Measurements from ENCODE around the gene AK8. TPM values are rescaled to one million over a fixed set of nuclear protein-coding genes. Genes with fewer than 3 reads are reported as not detected.

Gene AK8
- total RNA-seq, 6 experiments from 2014 or later, result 0.07 to 0.24 (median 0.12) TPM; not detected in 1

DNA sequence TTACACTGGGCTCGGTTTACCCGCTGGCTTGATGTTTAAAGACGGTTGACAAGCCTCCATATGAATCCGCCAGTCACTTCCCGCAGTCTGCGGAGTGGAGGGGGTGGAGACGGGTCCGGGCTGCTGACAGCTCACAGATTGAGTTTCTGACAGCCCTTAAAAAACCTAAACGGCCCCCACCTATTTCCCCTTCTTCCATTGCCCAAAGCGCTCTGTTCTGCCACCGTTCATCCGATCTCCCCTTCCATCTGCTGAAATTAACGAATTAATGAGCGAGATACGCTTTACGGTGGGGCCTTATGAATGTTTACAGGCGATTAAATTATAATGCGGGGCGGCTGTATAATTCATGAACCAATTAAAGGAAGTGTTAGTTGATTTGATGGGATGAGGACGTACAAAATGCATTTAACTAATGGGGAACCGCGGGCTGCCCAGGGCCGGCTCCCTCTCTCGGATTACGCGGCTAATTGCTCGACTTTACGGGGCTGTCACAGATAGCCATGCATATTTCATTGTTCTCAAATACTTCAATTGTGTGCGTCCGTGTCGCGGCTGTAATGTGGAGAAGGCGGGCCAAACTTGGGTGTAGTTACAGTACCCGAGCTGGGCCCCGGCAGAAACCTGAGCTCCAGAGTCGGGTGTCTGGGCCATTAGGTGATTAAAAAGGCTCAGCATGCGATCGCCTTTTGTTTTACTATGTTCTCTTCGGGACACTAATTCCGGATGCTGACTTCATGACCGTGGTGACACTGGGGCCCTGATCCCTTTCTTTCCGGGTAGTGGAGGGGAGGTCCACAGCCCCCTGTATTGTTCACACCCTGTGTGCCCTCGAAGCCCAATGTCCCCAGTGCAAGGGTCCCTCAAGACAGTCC lies 133.0 kb downstream of the AK8 start:
- H3K4me3 Mint-ChIP-seq, result no peak overlapping the region
- TF ChIP-seq, protein P1, sequence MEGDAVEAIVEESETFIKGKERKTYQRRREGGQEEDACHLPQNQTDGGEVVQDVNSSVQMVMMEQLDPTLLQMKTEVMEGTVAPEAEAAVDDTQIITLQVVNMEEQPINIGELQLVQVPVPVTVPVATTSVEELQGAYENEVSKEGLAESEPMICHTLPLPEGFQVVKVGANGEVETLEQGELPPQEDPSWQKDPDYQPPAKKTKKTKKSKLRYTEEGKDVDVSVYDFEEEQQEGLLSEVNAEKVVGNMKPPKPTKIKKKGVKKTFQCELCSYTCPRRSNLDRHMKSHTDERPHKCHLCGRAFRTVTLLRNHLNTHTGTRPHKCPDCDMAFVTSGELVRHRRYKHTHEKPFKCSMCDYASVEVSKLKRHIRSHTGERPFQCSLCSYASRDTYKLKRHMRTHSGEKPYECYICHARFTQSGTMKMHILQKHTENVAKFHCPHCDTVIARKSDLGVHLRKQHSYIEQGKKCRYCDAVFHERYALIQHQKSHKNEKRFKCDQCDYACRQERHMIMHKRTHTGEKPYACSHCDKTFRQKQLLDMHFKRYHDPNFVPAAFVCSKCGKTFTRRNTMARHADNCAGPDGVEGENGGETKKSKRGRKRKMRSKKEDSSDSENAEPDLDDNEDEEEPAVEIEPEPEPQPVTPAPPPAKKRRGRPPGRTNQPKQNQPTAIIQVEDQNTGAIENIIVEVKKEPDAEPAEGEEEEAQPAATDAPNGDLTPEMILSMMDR (IDR thresholded peaks at IDR 0.05), result no peak
- H3K36me3 Mint-ChIP-seq (ENCODE audit: low read depth), result no peaks in the 10 kb centered on the region
- peaks cover 60% of the 10 kb centered on the region for H3K27me3 Mint-ChIP-seq (ENCODE audit: insufficient read depth)
- no peaks in the 10 kb centered on the region for H3K9me3 Mint-ChIP-seq
- no peaks in the 10 kb centered on the region for H3K4me1 Mint-ChIP-seq (ENCODE audit: low read depth)
- no peak overlapping the region for H3K27ac Mint-ChIP-seq
- DNase-seq, result no peak

DNA sequence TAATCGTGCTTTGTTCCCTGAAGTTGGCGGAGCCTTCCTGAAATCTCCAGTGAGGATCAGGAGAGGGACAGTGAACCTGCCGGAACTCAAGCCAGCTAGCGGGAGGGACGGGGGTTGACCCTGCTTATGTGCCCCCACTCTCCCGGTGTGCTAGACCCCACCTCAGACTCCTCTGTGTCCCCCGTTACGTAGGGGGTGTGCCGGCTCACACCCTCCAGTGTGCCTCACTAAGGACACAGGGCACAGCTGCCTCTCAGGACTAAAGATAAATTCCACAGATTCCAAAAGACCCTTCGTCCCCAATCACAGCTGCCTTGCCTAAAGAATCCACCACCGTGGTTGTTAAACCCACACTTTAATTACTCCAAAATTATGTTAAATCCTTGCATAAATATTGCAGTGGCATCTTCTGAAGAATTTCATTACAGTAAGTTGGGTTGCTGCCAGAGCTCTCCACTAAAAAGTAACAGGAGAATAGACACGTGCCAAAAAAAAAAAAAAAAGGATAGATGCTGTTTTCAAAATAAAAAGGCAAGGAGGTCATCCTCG lies 134.1 kb downstream of the AK8 start:
- DNase-seq, result no peak
- TF ChIP-seq, protein P1 (IDR thresholded peaks at IDR 0.05), result no peak
- no peak overlapping the region for H3K27ac Mint-ChIP-seq
- H3K4me1 Mint-ChIP-seq (ENCODE audit: low read depth), result no peaks in the 10 kb centered on the region
- H3K9me3 Mint-ChIP-seq, result no peaks in the 10 kb centered on the region
- no peak overlapping the region for H3K4me3 Mint-ChIP-seq
- peaks cover 50% of the 10 kb centered on the region for H3K27me3 Mint-ChIP-seq (ENCODE audit: insufficient read depth)
- H3K36me3 Mint-ChIP-seq (ENCODE audit: low read depth), result no peaks in the 10 kb centered on the region

DNA sequence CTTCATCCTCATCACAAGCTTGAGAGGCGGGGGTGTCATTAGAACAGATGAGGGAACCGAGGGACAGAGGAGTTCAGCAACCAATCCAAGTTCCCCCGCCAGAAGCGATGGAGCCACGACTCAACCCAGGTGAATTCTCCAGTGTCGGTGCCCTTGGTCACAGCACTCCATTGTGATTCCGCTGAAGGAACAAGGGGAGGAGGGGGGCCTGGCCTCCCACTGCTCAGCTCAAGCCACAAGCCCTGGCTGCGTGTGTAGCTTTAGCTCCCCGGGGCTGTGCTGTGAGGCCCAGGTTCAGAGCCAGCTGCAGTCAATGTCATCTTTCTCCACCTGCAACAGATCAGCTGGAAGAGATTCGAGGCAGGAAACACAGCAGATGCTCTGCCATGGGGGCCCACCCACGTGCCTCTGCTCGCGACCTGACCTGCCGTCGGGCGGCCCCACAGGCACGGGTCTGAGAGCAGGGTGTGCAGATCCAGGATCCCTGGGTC lies 135.2 kb downstream of the AK8 start:
- H3K36me3 Mint-ChIP-seq (ENCODE audit: low read depth), result no peaks in the 10 kb centered on the region
- TF ChIP-seq, protein P1 (IDR thresholded peaks at IDR 0.05), result no peak
- H3K9me3 Mint-ChIP-seq, result no peaks in the 10 kb centered on the region
- no peak overlapping the region for H3K27ac Mint-ChIP-seq
- DNase-seq, result no peak
- H3K27me3 Mint-ChIP-seq (ENCODE audit: insufficient read depth), result peaks cover 52% of the 10 kb centered on the region
- H3K4me3 Mint-ChIP-seq, result no peak overlapping the region
- no peaks in the 10 kb centered on the region for H3K4me1 Mint-ChIP-seq (ENCODE audit: low read depth)

DNA sequence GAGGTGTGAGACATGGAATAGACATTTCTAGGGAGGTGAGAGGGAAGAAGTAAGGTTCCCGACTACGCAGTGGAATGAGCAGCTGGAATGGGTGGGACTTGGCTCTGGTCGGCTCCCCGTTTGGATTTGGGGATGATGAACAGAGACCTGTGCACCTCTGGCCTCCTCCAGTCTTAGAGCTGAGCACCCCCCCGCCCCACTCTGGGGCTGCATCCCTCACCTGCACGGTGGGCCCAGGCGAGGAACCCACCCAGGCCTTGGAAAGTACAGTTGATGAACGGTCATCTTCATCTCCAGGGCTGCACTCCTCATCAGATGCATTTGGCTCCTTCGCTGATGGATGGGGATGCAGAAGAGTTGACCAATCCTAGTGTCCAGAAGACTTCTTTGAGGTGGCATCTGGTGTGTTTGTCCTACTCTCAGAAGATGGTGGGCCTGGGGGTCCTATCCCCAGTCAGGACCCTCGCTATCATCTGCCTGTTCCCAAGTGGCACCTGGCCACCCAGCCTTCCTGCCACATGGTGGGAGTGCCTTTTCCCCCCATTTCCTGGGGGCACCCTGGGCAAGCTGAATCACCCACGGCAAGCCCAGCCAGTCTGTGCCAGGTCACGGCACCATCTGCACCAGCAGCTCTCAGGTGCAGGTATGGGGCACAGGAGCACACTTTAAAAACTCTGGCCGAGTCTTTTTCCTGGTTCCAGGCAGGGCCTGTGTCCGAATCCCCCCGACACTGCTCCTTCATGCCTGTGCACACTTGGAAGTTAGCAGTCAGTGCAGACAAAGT lies 137.4 kb downstream of the AK8 start:
- no peaks in the 10 kb centered on the region for H3K36me3 Mint-ChIP-seq (ENCODE audit: low read depth)
- H3K27me3 Mint-ChIP-seq (ENCODE audit: insufficient read depth), result peaks cover 47% of the 10 kb centered on the region
- TF ChIP-seq, protein P1 (IDR thresholded peaks at IDR 0.05), result no peak

DNA sequence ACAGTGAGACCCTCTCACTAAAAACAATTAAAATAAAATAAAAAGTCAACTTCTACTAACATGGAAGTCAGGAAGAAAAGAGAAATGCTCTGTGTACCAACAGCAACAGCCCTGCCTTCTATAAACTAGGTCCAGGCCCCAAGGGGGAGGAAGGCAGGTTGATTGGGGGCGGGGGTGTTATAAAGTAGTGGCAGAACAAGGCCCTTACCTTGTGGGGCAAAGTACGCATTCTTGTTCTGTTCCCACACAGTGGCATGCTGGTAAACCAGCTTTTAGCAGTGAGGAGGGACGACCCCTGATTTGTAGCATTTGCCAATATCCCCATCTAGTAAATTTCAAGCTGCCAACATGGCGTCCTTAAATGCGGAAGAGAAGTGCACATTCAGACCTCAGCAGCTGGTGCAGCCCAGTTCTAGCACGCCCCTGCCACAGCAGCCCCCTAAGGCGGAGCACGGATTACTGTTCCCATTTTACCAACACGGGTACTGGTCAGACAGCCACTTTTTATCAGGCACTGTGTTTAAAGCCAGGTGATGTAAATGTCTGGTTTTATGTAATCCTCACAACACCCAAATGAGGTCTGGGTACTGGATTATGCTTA lies 138.3 kb downstream of the AK8 start:
- Mint-ChIP-seq H3K4me1 (ENCODE audit: low read depth) (no peaks in the 10 kb centered on the region), H3K27ac (no peak overlapping the region), H3K36me3 (ENCODE audit: low read depth) (no peaks in the 10 kb centered on the region), H3K27me3 (ENCODE audit: insufficient read depth) (peaks cover 44% of the 10 kb centered on the region), H3K9me3 (no peaks in the 10 kb centered on the region), H3K4me3 (no peak overlapping the region)
- no peak for DNase-seq
- TF ChIP-seq, protein P1 (IDR thresholded peaks at IDR 0.05), result no peak

More for the DNA sequence above, 137.4 kb downstream of the AK8 start:
- DNase-seq, result no peak
- Mint-ChIP-seq H3K27ac (no peak overlapping the region), H3K9me3 (no peaks in the 10 kb centered on the region), H3K4me1 (ENCODE audit: low read depth) (no peaks in the 10 kb centered on the region), H3K4me3 (no peak overlapping the region)
